Activated T-helper 17 cell treated with anti-CD3 and anti-CD28 coated beads, Interleukin-2, amount 50 U/mL, for 72 hours (primary cell): ENCODE results near the gene LMF2. TPM values are rescaled to one million over a fixed set of nuclear protein-coding genes. Genes with fewer than 3 reads are reported as not detected.
A peak's percentile ranks its signal among the peaks of the same experiment; 100 is the strongest.

Experiments
- ATAC-seq: fragments of 150-1000 bp; cut with Tn5 transposase; replicated peaks from 2 replicates; pipeline ENCODE4 v1.10.0; 2021; ENCODE audit warnings: mild to moderate bottlenecking, moderate library complexity
- H3K27ac Mint-ChIP-seq: one replicate; pipeline ENCODE4 v1.8.0; 2022; ENCODE audit warnings: mixed read lengths
- H3K27me3 Mint-ChIP-seq: one replicate; pipeline ENCODE4 v1.8.0; 2022; ENCODE audit warnings: mixed read lengths
- H3K36me3 Mint-ChIP-seq: one replicate; pipeline ENCODE4 v1.8.0; 2022; ENCODE audit warnings: low read depth, mild to moderate bottlenecking, mixed read lengths
- H3K4me1 Mint-ChIP-seq: one replicate; pipeline ENCODE4 v1.8.0; 2022; ENCODE audit warnings: mixed read lengths
- H3K4me3 Mint-ChIP-seq: one replicate; pipeline ENCODE4 v1.8.0; 2022; ENCODE audit warnings: mild to moderate bottlenecking, mixed read lengths
- H3K9me3 Mint-ChIP-seq: one replicate; pipeline ENCODE4 v1.8.0; 2022; ENCODE audit warnings: mixed read lengths
- total RNA-seq, 2 donors: library from RNA; stranded (reverse); gene quantifications; one replicate each; pipeline ENCODE4 v1.2.3, GENCODE V29; 2022

Gene LMF2
- total RNA-seq, 2 donors from 2014 or later: 61.3 to 89.0 TPM

DNA sequence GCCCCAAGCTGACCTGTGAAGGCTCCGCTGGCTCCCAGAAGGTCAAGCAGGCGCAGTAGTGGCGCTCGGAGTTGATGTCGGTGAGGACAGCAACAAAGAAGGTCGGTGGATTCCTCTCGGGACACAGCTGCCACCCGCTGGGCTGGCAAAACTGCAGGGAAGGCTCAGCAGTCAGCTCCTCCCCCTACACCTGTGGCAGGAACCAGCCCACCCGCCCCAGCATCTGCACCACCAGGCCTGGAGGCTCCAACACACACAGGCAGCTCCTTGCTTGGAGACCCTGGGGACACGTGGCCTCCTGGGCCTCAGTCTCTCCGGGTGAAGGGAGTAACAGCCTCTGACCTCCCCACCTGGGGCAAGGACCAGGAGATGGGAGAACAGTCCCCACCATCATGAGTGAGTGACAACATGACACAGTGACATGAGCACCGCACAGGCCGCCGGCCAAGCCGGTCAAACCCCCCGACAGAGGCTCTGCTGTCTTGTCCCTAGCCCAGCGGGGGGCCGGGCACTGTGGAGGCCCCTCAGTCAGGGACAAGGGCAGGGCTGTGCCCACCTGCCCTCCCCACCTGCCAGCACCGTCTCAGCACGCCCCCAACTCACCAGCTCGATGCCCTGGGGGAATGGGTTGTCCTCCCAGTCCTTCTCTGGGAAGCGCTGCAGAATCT lies 39.6 kb downstream of the LMF2 start:
- Mint-ChIP-seq H3K27me3 (no peaks in the 10 kb centered on the region), H3K4me3 (no peak overlapping the region), H3K9me3 (no peaks in the 10 kb centered on the region), H3K36me3 (peaks cover 44% of the 10 kb centered on the region), H3K27ac (peak overlapping the region; percentile 92), H3K4me1 (peaks cover 14% of the 10 kb centered on the region)
- no peak for ATAC-seq

DNA sequence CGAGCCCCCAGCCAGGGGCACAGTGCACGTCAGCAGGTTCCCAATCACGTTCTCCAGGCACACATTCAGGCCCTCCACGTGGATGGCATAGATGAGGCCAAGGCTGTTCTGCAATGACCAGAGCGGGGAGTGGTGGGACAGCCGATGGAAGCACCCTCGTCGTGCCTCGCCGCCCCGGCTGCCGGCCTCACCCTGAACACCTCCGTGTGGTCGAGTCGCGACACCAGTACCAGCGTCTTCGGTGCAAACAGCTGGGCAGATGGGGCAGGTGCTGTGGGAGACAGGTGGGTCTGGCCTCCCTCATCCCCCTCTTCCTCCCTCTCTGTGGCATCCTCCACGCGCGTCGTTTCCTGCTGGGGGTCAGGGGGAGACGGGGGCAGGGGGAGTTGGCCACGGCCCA lies 40.2 kb downstream of the LMF2 start:
- peaks cover 46% of the 10 kb centered on the region for H3K36me3 Mint-ChIP-seq
- ATAC-seq: no peak
- no peaks in the 10 kb centered on the region for H3K27me3 Mint-ChIP-seq
- no peak overlapping the region for H3K4me3 Mint-ChIP-seq
- H3K27ac Mint-ChIP-seq: no peak overlapping the region
- no peaks in the 10 kb centered on the region for H3K9me3 Mint-ChIP-seq
- H3K4me1 Mint-ChIP-seq: peaks cover 11% of the 10 kb centered on the region

GRCh38 chr22:50465066-50465930 lies 42.2 kb downstream of the LMF2 start:
- Mint-ChIP-seq H3K36me3 (peaks cover 64% of the 10 kb centered on the region), H3K9me3 (no peaks in the 10 kb centered on the region), H3K4me3 (no peak overlapping the region), H3K4me1 (peaks cover 2% of the 10 kb centered on the region), H3K27me3 (no peaks in the 10 kb centered on the region), H3K27ac (no peak overlapping the region)
- no peak for ATAC-seq

GRCh38 chr22:50464451-50464850 lies 43.1 kb downstream of the LMF2 start:
- Mint-ChIP-seq H3K4me1 (no peaks in the 10 kb centered on the region), H3K27me3 (no peaks in the 10 kb centered on the region), H3K27ac (no peak overlapping the region), H3K4me3 (no peak overlapping the region), H3K36me3 (peaks cover 68% of the 10 kb centered on the region), H3K9me3 (no peaks in the 10 kb centered on the region)
- no peak for ATAC-seq

DNA sequence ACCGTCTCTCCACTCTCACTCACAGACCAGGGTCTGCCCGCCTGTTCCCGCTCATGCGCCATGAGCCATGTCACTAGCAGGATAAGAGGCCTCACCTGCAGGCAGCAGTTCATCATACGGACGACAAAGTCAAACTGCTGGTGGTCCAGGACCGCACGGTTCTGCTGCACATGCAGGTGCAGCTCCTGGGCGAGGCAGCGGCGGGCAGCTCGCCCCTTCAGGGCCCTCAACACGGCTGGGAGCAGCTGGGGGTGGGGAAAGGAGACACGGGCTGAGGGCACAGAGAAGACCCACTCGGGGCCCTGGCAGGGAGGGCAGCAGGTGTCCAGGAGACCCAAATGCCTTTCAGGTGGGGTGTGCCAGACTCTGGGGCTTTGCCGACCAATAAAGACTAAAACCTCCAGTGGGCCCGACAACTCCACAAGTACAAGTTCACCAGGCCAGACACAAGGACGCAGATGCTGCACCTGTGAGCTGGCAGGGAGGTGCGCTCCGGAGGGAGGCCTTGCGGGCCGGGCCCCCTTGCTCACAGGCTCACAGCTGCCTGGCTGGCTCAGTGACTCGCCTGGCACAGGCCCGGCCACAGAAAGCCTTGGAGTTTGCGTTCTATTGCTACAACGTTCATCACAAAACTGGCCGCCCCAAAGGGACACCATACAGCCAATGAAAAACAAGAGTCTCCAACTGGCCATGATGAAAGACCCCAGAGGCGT lies 44.2 kb downstream of the LMF2 start:
- Mint-ChIP-seq H3K27ac (no peak overlapping the region), H3K27me3 (no peaks in the 10 kb centered on the region), H3K4me3 (no peak overlapping the region), H3K4me1 (no peaks in the 10 kb centered on the region), H3K36me3 (peaks cover 73% of the 10 kb centered on the region), H3K9me3 (no peaks in the 10 kb centered on the region)
- no peak for ATAC-seq

DNA sequence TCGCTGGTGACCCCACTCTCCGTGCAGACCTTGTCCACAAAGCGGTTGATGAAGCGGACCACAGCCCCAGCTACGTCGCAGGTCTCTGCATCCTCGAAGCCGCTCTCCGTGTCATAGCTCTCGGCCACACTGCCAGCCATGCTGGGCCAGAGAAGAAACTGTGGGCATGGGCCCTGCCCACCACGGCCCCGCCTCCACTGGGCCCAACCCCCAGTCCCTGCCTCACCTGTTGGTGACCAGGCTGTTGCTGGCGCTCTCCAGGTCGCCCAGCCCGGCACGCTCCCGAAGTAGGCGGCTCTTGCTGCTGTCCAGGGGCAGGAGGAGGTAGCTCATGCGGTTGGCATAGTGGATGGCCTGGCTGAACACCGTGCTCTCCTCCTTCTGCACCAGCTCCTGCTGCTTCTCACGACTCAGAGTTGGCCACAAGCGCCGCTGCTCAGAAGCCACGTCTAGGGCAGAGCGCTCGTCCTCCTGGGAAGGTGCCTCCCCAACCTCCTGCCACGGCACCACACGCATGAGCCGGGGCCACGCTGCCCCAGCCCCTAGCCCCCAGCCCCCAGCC lies 45.4 kb downstream of the LMF2 start:
- ATAC-seq: no peak
- no peak overlapping the region for H3K4me3 Mint-ChIP-seq
- peaks cover 82% of the 10 kb centered on the region for H3K36me3 Mint-ChIP-seq
- H3K9me3 Mint-ChIP-seq: no peaks in the 10 kb centered on the region
- H3K27me3 Mint-ChIP-seq: no peaks in the 10 kb centered on the region
- no peaks in the 10 kb centered on the region for H3K4me1 Mint-ChIP-seq
- no peak overlapping the region for H3K27ac Mint-ChIP-seq

DNA sequence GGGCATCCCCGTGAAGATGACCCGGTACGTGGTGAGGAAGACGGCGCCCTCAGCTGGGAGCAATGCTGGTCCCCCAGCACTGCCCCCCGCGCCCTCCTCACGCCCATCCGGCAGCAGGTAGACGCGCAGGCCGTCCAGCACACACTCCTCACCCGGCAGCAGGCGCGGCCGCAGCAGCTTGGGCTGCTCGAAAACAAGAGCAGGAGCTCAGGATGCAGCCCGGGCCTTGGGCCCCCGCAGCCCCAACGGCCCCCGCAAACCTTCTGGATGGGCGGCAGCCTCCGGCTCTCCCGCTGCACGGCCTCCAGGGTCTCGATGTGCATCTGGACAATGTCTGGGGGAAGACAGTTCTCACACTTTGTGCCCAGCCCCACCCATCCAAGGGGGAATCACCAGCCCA lies 46.0 kb downstream of the LMF2 start:
- Mint-ChIP-seq H3K4me1 (no peaks in the 10 kb centered on the region), H3K4me3 (no peak overlapping the region), H3K36me3 (peaks cover 82% of the 10 kb centered on the region), H3K27ac (no peak overlapping the region), H3K9me3 (no peaks in the 10 kb centered on the region), H3K27me3 (no peaks in the 10 kb centered on the region)
- no peak for ATAC-seq

DNA sequence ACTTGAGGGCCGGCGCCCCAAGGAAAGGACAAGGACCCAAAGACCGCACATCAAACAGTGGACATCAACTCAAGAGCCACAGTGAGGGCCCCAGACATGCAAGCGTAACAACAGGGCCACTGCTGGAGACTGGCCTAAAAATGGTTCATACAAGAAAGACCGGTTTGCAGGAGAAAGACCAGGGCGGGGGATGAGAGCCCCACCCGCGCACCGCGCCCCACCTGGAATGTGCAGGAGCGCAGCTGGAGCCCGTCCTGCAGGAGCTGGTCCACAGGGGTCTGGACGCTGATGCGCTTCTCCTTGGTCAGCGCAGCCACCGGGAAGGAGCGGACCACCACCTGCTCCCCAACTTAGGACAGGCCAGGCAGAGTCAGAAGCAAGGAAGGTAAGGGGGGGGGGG lies 46.6 kb downstream of the LMF2 start:
- no peak overlapping the region for H3K27ac Mint-ChIP-seq
- no peaks in the 10 kb centered on the region for H3K27me3 Mint-ChIP-seq
- H3K4me3 Mint-ChIP-seq: no peak overlapping the region
- no peaks in the 10 kb centered on the region for H3K4me1 Mint-ChIP-seq
- no peak for ATAC-seq
- peaks cover 79% of the 10 kb centered on the region for H3K36me3 Mint-ChIP-seq
- no peaks in the 10 kb centered on the region for H3K9me3 Mint-ChIP-seq

DNA sequence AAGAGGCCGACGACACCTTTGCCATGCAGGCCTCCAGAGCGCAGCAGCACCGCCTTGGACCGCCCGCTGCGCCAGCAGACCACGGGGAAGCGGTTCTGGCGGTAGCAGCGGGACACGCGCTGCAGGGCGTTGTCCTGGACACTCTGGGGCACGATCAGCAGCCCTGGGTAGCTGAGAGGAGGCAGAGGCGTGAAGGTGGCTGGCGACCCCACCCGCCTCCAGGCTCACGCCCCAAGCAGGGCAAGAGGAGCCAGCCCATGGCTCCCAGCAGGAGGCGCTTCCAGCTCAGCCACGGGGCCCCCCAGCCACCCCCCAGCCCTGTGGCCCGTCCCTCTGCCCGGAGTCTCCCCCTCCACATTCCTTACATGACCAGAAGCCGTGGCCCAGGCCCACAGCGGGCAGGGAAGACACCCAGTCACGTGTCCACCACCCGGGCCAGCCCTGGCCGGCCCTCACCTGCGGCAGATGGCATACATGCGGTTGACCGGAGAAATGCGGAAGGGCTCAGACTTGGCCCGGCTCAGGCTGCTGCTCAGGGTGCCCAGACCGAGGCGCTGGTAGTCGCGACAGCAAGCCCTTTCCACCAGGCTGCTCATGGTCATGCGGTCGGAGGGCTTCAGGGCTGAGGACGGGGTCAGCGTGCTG lies 47.9 kb downstream of the LMF2 start:
- H3K4me3 Mint-ChIP-seq: no peak overlapping the region
- H3K9me3 Mint-ChIP-seq: no peaks in the 10 kb centered on the region
- H3K4me1 Mint-ChIP-seq: no peaks in the 10 kb centered on the region
- no peak overlapping the region for H3K27ac Mint-ChIP-seq
- peaks cover 81% of the 10 kb centered on the region for H3K36me3 Mint-ChIP-seq
- H3K27me3 Mint-ChIP-seq: no peaks in the 10 kb centered on the region
- ATAC-seq: no peak

DNA sequence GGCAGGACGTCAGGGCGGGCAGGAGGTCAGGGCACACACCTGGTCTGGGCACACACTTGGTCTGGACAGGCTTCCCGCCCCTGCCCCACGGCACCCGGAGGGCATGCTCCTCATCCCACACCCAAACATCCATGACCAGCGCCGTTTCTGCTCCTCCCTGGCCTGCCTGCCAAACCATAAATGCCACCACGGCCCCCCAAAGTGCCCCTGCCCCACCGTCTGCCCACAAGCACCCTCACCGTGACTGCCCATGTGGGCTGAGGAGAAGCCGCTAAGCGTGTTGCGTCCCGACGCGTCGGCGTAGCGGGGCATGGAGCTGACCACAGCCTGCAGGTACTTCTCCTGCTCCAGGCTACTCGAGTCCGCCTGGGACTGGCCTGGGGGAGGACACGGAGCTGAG lies 48.5 kb downstream of the LMF2 start:
- H3K9me3 Mint-ChIP-seq: no peaks in the 10 kb centered on the region
- H3K4me1 Mint-ChIP-seq: no peaks in the 10 kb centered on the region
- H3K27ac Mint-ChIP-seq: no peak overlapping the region
- H3K36me3 Mint-ChIP-seq: peaks cover 78% of the 10 kb centered on the region
- H3K4me3 Mint-ChIP-seq: no peak overlapping the region
- no peak for ATAC-seq
- H3K27me3 Mint-ChIP-seq: no peaks in the 10 kb centered on the region

GRCh38 chr22:50456466-50457234 lies 50.9 kb downstream of the LMF2 start:
- no peak overlapping the region for H3K4me3 Mint-ChIP-seq
- peaks cover 82% of the 10 kb centered on the region for H3K36me3 Mint-ChIP-seq
- no peaks in the 10 kb centered on the region for H3K9me3 Mint-ChIP-seq
- H3K27me3 Mint-ChIP-seq: no peaks in the 10 kb centered on the region
- peaks cover 8% of the 10 kb centered on the region for H3K4me1 Mint-ChIP-seq
- H3K27ac Mint-ChIP-seq: no peak overlapping the region
- no peak for ATAC-seq

DNA sequence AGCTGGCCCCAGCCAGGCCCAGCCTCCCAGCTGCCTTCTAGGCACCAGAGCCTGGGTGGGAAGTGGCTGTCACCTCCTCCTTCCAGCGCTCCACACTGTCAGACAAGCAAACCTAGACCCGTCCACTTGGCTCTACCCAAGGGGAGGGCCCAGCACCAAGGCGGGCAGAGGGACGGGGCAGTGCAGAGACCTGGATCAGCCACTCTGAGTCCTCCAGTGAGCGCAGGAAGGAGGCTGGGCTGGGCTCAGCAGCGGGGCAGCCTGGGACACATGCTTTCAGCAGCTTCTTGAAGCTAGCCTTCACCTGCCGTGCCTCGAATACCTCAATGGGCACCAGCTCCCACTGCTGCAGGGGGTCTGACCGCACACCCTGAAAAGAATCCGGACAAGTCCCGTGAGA lies 51.5 kb downstream of the LMF2 start:
- H3K4me3 Mint-ChIP-seq: no peak overlapping the region
- H3K27me3 Mint-ChIP-seq: no peaks in the 10 kb centered on the region
- H3K9me3 Mint-ChIP-seq: no peaks in the 10 kb centered on the region
- peaks cover 84% of the 10 kb centered on the region for H3K36me3 Mint-ChIP-seq
- no peak overlapping the region for H3K27ac Mint-ChIP-seq
- no peak for ATAC-seq
- peaks cover 8% of the 10 kb centered on the region for H3K4me1 Mint-ChIP-seq

GRCh38 chr22:50455201-50455600 lies 52.3 kb downstream of the LMF2 start:
- Mint-ChIP-seq H3K36me3 (peaks cover 84% of the 10 kb centered on the region), H3K27ac (no peak overlapping the region), H3K9me3 (no peaks in the 10 kb centered on the region), H3K27me3 (no peaks in the 10 kb centered on the region), H3K4me1 (peaks cover 8% of the 10 kb centered on the region), H3K4me3 (no peak overlapping the region)
- ATAC-seq: no peak
